LNCAP (cell line): ENCODE results near the gene SLC25A45.

Source experiments
- TF ChIP-seq, protein P1 (sequence below): fragments of 450-650 bp; IDR thresholded peaks from 2 replicates; pipeline ENCODE4 v1.5.1; 2017; ENCODE audit warnings: mild to moderate bottlenecking

Gene SLC25A45

DNA sequence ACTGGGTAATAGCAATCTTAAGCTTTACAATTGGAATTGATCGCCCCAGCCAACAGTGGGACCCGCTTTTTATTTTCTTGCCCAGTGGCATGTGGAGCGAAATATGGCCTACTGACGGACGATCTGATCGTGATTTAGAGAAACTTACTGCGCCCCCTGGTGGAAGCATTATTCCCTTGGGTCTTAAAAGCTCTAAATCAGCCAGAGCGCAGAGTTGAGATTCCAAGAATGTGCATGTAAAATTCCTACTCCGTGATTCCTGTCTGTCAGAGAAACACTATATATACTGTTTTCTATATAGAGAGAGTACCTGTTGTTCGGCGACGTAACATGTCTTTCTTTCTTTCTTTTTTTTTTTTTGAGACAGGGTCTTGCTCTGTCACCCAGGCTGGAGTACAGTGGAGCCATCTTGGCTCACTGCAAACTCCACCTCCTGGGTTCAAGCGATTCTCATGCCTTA, 52.5 kb downstream of the SLC25A45 start:
- TF ChIP-seq, protein P1, sequence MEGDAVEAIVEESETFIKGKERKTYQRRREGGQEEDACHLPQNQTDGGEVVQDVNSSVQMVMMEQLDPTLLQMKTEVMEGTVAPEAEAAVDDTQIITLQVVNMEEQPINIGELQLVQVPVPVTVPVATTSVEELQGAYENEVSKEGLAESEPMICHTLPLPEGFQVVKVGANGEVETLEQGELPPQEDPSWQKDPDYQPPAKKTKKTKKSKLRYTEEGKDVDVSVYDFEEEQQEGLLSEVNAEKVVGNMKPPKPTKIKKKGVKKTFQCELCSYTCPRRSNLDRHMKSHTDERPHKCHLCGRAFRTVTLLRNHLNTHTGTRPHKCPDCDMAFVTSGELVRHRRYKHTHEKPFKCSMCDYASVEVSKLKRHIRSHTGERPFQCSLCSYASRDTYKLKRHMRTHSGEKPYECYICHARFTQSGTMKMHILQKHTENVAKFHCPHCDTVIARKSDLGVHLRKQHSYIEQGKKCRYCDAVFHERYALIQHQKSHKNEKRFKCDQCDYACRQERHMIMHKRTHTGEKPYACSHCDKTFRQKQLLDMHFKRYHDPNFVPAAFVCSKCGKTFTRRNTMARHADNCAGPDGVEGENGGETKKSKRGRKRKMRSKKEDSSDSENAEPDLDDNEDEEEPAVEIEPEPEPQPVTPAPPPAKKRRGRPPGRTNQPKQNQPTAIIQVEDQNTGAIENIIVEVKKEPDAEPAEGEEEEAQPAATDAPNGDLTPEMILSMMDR = peak; percentile 82

DNA sequence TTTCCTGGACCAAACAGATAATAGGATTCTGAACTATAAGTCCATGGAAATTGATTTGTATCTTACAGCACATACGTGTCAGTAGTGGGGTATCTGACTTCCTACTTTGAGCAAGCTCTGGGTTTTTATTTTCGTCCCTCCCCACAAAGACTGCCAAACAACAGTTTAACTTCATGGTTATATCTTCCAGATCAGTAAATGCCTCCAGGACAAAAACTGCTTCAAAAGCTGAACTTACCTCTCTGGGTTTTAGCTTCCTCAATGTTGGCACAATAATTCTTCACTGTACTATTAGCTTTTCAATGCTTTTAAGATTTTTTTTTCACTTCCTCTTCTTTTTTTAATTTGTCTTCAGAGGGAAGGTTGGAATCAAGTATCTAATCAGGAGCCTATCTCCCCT, 53.0 kb downstream of the SLC25A45 start:
- TF ChIP-seq, protein P1 = no peak

DNA sequence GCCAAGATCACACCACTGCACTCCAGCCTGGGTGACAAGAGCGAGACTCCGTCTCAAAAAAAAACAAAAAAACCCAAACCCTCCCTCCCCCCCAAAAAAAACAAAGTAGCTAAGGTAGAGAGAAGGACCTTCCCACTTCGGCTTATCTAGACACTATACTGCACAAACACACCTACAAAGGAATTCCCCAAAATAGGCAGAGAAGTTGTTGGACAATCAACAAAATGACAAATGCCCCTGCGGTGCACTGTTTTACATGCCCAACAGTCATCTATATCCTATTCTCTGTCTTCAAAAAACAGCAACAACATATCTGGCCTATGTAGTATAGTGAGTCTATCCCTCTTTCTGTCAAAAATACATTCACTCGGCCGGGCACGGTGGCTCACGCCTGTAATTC, 55.4 kb downstream of the SLC25A45 start:
- TF ChIP-seq, protein P1 = no peak

DNA sequence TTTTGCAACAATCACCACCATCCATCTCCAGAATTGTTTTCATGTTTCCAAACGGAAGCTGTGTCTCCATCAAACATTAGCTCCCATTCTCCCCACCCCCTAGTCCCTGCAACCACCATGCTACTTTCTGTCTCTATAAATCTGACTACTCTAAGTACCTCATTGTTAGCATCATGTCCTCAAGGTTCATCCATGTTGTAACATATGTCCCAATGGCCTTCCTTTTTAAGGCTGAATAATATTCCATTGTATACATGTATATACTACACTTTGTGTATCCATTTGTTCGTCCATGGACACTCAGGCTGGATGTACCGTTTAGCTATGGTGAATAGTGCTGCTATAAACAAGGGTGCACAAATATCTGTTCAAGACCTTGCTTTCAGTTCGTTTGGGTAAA, 57.0 kb downstream of the SLC25A45 start:
- TF ChIP-seq, protein P1 = no peak
